ENCODE measurements around the gene ARHGAP18. TPM values are rescaled to one million over a fixed set of nuclear protein-coding genes. Genes with fewer than 3 reads are reported as not detected.
A peak's percentile ranks its signal among the peaks of the same experiment; 100 is the strongest.

ARHGAP18 gene
- total RNA-seq, 1 donor from 2014 or later = 60.8 TPM

GRCh38 chr6:129643176-129643575 lies 66.8 kb downstream of the ARHGAP18 start:
- no peak for DNase-seq
- Histone ChIP-seq H3K36me3 (no peaks in the 10 kb centered on the region), H3K4me3 (no peak overlapping the region), H3K9me3 (no peaks in the 10 kb centered on the region), H3K27ac (peak overlapping the region; percentile 21), H3K27me3 (no peaks in the 10 kb centered on the region), H3K4me1 (peaks cover 30% of the 10 kb centered on the region)
- TF ChIP-seq CTCF (IDR thresholded peaks at IDR 0.05) = no peak
- intact Hi-C loops (cut with DNase I) = no loop called here
- ATAC-seq = no peak

- intact Hi-C loops (cut with DNase I) = no loop called here
- Histone ChIP-seq H3K4me3 (no peak overlapping the region), H3K36me3 (peaks cover 3% of the 10 kb centered on the region), H3K27me3 (no peaks in the 10 kb centered on the region), H3K9me3 (no peaks in the 10 kb centered on the region), H3K4me1 (peaks cover 30% of the 10 kb centered on the region), H3K27ac (no peak overlapping the region)
- DNase-seq (no peak), ATAC-seq (no peak)
- no peak for TF ChIP-seq CTCF (IDR thresholded peaks at IDR 0.05)
Observed at GRCh38 chr6:129642322-129642721, 67.7 kb downstream of the ARHGAP18 start.

- Histone ChIP-seq H3K4me3 (no peak overlapping the region), H3K9me3 (no peaks in the 10 kb centered on the region), H3K27me3 (no peaks in the 10 kb centered on the region), H3K27ac (no peak overlapping the region), H3K4me1 (peaks cover 30% of the 10 kb centered on the region), H3K36me3 (peaks cover 13% of the 10 kb centered on the region)
- intact Hi-C loops (cut with DNase I) = no loop called here
- no peak for TF ChIP-seq CTCF (IDR thresholded peaks at IDR 0.05)
- ATAC-seq = no peak
- no peak for DNase-seq
Observed at GRCh38 chr6:129641344-129641743, 68.6 kb downstream of the ARHGAP18 start.

GRCh38 chr6:129638686-129639085 lies 71.3 kb downstream of the ARHGAP18 start:
- Histone ChIP-seq H3K9me3 (no peaks in the 10 kb centered on the region), H3K4me1 (peaks cover 4% of the 10 kb centered on the region), H3K36me3 (peaks cover 25% of the 10 kb centered on the region), H3K27ac (peak overlapping the region; percentile 3), H3K4me3 (no peak overlapping the region), H3K27me3 (no peaks in the 10 kb centered on the region)
- DNase-seq = no peak
- intact Hi-C loops (cut with DNase I) = no loop called here
- TF ChIP-seq CTCF (IDR thresholded peaks at IDR 0.05) = no peak
- no peak for ATAC-seq

- H3K4me3 ChIP-seq = no peak overlapping the region
- peak overlapping the region; percentile 3 for H3K27ac ChIP-seq
- TF ChIP-seq CTCF (IDR thresholded peaks at IDR 0.05) = no peak
- H3K4me1 ChIP-seq = no peaks in the 10 kb centered on the region
- intact Hi-C loops (cut with DNase I) = no loop called here
- H3K36me3 ChIP-seq = peaks cover 25% of the 10 kb centered on the region
- no peaks in the 10 kb centered on the region for H3K9me3 ChIP-seq
- no peak for DNase-seq
- ATAC-seq = no peak
- H3K27me3 ChIP-seq = no peaks in the 10 kb centered on the region
Observed at GRCh38 chr6:129638055-129638684, 71.8 kb downstream of the ARHGAP18 start.
